Nephron (organoid): ENCODE results near the gene FNDC3B.

Experiments
- H3K27ac Mint-ChIP-seq, 3 experiments: 2 replicates each; pipeline ENCODE4 v1.8.0; 2020; ENCODE audit warnings: mixed read lengths in 3 of 3, mild to moderate bottlenecking in 2 of 3, moderate library complexity in 1 of 3
- H3K27me3 Mint-ChIP-seq: 2 replicates; pipeline ENCODE4 v1.8.0; 2021; ENCODE audit warnings: low read depth, mild to moderate bottlenecking, moderate library complexity, mixed read lengths
- H3K36me3 Mint-ChIP-seq: 2 replicates; pipeline ENCODE4 v1.8.0; 2020; ENCODE audit warnings: low read depth, mixed read lengths
- H3K4me1 Mint-ChIP-seq: 2 replicates; pipeline ENCODE4 v1.8.0; 2020; ENCODE audit warnings: mixed read lengths
- H3K4me3 Mint-ChIP-seq, 3 experiments: 2 replicates each; pipeline ENCODE4 v1.8.0; 2020; ENCODE audit warnings: mild to moderate bottlenecking in 3 of 3, mixed read lengths in 3 of 3, moderate library complexity in 2 of 3
- H3K9me3 Mint-ChIP-seq: 2 replicates; pipeline ENCODE4 v1.8.0; 2020; ENCODE audit warnings: mixed read lengths
- TF ChIP-seq, protein P1 (sequence below), 3 experiments: fragments of 200-600 bp; sonication (generic); IDR thresholded peaks; one replicate each; pipeline ENCODE4 v1.5.0; 2021; ENCODE audit warnings: antibody characterized with exemption in 3 of 3; ENCODE audit not compliant: unreplicated experiment in 3 of 3

FNDC3B gene

GRCh38 chr3:172213904-172214303 is 174.5 kb downstream of the FNDC3B start:
- Mint-ChIP-seq H3K4me3 (no peak overlapping the region), H3K27ac (peak overlapping the region; percentile 75 to 86 (median 82)), H3K36me3 (no peaks in the 10 kb centered on the region), H3K9me3 (no peaks in the 10 kb centered on the region), H3K4me1 (peaks cover 52% of the 10 kb centered on the region), H3K27me3 (no peaks in the 10 kb centered on the region)
- TF ChIP-seq, protein P1, sequence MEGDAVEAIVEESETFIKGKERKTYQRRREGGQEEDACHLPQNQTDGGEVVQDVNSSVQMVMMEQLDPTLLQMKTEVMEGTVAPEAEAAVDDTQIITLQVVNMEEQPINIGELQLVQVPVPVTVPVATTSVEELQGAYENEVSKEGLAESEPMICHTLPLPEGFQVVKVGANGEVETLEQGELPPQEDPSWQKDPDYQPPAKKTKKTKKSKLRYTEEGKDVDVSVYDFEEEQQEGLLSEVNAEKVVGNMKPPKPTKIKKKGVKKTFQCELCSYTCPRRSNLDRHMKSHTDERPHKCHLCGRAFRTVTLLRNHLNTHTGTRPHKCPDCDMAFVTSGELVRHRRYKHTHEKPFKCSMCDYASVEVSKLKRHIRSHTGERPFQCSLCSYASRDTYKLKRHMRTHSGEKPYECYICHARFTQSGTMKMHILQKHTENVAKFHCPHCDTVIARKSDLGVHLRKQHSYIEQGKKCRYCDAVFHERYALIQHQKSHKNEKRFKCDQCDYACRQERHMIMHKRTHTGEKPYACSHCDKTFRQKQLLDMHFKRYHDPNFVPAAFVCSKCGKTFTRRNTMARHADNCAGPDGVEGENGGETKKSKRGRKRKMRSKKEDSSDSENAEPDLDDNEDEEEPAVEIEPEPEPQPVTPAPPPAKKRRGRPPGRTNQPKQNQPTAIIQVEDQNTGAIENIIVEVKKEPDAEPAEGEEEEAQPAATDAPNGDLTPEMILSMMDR (IDR thresholded peaks at IDR 0.05; ENCODE audit: unreplicated experiment in 3 of 3): no peak

DNA sequence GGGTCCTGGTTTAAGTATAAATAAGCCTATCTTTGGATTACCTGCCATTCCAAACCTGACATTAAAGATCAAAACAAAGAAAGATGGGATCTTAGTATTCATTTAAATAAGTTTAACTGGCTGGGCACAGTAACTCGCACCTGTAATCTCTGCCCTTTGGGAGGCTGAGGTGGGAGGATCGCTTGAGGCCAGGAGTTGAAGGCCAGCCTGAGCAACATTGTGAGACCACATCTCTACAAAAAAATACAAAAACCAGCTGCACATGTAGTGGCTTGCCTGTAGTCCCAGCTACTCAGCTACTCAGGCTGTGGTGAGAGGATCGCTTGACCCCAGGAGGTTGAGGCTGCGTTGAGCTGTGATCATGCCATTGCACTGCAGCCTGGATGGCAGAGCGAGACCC is 176.9 kb downstream of the FNDC3B start:
- TF ChIP-seq, protein P1 (IDR thresholded peaks at IDR 0.05; ENCODE audit: unreplicated experiment in 3 of 3): no peak
- Mint-ChIP-seq H3K4me3 (no peak overlapping the region), H3K4me1 (peaks cover 73% of the 10 kb centered on the region), H3K9me3 (no peaks in the 10 kb centered on the region), H3K27ac (no peak overlapping the region), H3K36me3 (no peaks in the 10 kb centered on the region), H3K27me3 (no peaks in the 10 kb centered on the region)

DNA sequence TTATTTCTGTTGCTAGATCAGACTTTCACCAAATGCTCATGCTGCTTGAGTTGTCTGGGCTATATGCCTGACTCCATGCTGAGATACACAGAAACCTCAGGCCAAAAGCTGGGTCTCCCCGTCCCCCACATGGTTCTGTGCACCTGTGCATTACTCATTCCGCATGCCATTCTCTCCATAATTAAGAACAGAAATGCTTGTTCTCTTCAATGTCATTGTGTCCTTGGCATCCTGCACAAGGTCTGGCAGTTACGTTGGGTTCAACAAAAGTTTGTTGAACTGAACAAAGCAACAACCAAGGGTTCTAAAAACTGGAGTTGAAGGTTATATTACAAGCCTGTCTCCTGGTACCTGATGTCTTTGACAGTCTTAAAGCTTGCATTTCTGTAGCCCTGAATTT is 177.5 kb downstream of the FNDC3B start:
- Mint-ChIP-seq H3K27me3 (no peaks in the 10 kb centered on the region), H3K36me3 (no peaks in the 10 kb centered on the region), H3K9me3 (no peaks in the 10 kb centered on the region), H3K4me1 (peaks cover 76% of the 10 kb centered on the region), H3K4me3 (no peak overlapping the region), H3K27ac (peak overlapping the region; percentile 8 to 76 (median 56))
- TF ChIP-seq, protein P1 (IDR thresholded peaks at IDR 0.05; ENCODE audit: unreplicated experiment in 3 of 3): no peak

DNA sequence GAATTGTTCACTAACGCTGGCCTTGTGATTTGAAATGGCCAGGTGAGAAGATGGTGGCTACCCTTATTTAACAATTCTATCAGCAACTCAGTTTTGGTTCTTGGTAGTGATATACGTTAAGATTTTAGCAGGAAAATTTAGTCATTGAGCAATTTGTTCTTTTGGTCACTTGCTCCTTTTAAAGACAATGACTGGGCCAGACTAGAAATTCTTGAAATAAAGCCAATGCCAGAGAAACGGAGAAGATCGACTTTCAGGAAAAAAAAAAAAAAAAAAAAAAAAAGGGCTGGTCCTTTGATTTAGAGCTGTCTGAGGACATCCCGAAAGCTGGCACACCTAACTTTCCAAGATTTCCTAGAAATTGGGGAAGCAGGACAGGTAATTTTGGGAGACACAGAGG is 178.5 kb downstream of the FNDC3B start:
- Mint-ChIP-seq H3K4me1 (peaks cover 74% of the 10 kb centered on the region), H3K4me3 (no peak overlapping the region), H3K36me3 (no peaks in the 10 kb centered on the region), H3K27ac (peak overlapping the region in 1 of 3 experiments; percentile 66), H3K27me3 (no peaks in the 10 kb centered on the region), H3K9me3 (no peaks in the 10 kb centered on the region)
- TF ChIP-seq, protein P1 (IDR thresholded peaks at IDR 0.05; ENCODE audit: unreplicated experiment in 3 of 3): no peak

- H3K27me3 Mint-ChIP-seq: no peaks in the 10 kb centered on the region
- peak overlapping the region; percentile 44 to 66 (median 49) for H3K27ac Mint-ChIP-seq
- H3K36me3 Mint-ChIP-seq: no peaks in the 10 kb centered on the region
- TF ChIP-seq, protein P1 (IDR thresholded peaks at IDR 0.05; ENCODE audit: unreplicated experiment in 3 of 3): no peak
- H3K9me3 Mint-ChIP-seq: no peaks in the 10 kb centered on the region
- H3K4me3 Mint-ChIP-seq: no peak overlapping the region
- peaks cover 70% of the 10 kb centered on the region for H3K4me1 Mint-ChIP-seq
Observed at GRCh38 chr3:172218350-172219323, 179.3 kb downstream of the FNDC3B start.
